OCI-M1 (cell line): ENCODE measurements around the gene MAN1A2.
A peak's percentile ranks its signal among the peaks of the same experiment; 100 is the strongest.

Source experiments
- DNase-seq: peaks from one replicate; lab custom pipeline; 2025; lab: John Stamatoyannopoulos, UW

MAN1A2 gene

DNA sequence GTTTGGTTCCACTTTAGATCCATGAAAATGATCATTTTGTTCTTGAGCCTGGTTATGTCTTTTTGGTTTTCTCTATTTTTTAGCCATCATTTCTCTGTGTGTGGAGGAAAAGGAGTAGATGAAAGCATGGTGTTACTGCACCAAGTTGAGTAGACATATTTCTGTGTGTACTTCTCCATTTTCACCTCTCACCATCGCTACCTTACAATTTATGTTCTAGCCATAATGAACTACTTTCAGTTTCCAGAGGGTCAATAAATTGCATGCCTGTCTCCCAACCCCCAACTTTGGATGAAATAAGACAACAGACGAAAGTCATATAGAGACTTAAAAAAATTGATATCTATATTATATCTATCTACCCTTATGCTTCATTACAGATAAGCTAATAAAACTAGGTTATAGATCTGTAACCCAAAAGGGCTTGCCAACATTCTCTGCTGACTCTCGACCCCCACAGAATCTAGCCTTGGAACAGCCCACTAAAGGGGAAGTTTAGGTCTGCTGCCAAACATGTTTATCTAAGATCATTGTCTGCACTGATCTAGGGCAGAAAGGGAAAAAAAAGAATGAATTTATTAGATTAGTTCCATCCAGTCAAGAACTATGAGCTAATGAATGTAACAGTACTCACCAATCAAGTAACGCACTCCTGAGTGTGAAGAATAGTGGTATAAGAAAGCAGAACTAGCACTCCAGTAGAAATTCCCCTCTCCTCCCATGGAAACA, 7.5 kb upstream of the MAN1A2 start:
- peak; percentile 91 for DNase-seq

DNA sequence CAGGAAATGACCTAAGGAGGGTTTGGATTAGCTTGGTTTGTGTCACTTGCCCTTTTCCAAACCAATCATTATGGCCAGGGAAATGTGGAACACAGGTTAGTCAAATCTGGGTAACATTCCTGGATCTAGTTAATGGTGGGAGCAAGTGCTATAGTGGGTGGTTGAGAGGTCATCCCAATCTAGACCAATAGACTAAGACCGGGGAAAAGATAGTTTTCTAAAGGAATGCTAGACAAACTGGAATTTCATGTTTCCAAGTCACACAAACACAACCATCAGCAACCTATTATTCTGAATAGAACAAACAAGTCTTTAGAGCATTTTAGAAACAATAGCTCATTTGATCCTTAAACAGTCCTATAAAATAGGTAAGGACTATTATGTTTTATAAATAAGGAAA, 4.3 kb upstream of the MAN1A2 start:
- no peak for DNase-seq

DNA sequence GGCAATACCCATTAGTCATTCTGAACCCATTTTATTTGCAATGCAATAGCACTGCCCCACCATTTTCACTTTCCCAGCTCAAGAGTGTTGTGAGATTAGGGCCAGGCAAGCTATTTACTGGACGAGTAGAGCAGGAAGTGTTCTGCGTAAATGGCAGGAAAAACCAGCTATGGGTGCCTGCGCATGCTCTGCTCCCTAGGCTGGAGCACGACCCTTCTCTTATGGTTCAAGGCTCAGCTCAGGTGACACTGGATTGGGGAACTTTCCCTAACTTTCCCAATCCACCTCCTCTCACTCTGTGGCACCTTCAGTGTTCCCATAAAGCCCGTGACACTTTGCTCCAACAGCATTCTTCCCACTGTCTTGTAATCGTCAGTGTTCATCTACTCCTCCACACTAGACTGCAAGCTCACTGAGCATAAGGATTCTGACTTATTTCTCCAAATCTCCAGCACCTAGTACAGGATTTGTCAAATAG, 3.6 kb upstream of the MAN1A2 start:
- DNase-seq = peak; percentile 29

DNA sequence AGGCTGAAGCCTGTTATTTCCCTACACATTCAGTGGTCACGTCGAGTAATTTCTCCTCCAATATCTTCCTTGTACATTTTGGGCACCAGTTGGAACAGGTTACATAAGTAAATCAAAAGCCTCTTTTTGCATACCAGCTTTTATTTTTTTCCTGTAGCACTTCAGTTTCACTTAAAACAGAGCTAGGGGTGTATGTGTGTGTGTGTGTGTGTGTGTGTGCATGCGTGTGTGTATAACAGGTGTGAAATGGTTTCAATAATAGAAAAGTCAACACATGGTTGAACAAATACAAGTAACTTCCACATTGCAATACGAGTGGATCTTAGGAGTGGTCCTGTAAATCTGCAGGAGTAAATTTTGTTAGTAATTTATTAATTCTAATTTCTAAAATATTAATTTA, 3.0 kb upstream of the MAN1A2 start:
- no peak for DNase-seq

DNA sequence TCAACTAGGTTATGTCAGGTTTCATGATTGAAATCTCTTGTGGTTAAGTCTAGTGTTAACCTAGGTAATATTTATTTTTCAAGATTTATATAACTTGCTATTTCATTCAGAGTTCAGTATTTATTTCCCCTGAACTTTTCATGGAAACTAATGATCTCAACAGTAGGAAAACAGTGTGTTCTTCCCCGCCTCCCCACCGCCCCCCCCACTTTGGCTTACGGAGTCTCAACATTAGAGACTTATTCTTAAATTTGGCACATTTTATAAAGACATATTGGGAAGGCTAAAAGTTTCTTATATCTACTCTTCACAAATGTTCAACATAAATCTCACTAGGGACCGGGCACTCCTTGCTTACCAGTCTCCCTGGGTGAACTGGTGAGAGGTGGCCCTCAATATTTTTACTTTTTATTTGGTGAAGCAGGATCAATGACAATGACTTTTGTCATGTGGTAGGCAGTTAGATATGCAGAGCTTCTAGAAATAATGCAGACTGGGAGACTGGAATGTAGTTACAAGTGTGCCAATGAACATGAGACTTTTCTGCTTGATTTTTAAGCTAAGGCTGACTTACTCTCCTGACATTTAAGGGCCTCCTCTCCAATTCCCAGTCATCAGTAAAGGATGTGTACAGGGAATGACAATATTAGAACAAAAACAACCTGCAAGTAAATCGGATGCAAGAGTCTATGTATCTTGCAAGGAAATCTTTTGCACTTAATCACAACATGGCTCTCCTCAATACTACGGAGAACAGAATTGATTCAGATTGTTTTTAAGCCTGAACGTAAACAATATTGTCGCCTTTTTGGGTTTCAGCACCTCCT, 1.7 kb upstream of the MAN1A2 start:
- DNase-seq = peak; percentile 41

DNA sequence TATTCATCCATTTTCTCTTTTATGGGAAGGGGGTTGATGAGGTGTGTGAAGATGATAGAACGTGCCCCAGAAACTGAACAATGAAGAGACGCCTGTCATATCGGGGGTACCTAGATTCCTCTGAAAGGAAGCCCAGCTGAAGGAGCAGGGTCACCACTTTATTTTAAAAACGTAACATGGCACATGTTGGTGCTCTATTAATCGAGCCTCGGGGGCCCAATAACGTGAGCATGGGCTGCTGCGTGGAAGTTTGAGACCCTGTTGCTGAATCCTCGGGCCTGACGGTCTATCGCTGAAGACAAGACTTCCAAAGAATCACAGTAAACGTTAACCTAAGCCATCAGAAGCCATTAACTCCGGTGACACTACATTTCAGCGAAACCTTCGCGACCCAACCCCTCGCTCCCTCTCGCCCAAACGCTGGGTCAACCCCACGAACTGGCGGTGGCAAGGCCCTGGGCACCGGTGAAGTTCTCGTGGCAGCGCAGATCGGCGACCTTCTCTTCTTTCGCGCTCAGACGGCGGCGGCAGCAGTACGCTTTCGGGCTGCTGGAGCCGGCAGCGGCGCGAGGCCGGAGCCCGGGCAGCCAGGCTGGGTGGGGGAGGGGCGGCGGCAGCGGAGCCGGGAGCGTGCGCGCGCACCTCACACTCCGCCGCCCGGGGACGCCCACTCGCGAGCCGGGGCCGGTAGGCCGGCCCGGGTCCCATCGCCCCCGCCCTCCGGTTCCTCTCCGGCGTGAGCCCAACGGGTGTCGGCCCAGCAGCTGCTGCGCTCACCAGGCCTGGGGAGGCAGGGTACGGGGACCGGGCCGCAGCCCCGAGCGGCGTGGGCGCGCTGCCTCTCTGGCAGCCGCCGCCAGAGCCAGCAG, 838 bp upstream of the MAN1A2 start:
- DNase-seq = peak; percentile 85

DNA sequence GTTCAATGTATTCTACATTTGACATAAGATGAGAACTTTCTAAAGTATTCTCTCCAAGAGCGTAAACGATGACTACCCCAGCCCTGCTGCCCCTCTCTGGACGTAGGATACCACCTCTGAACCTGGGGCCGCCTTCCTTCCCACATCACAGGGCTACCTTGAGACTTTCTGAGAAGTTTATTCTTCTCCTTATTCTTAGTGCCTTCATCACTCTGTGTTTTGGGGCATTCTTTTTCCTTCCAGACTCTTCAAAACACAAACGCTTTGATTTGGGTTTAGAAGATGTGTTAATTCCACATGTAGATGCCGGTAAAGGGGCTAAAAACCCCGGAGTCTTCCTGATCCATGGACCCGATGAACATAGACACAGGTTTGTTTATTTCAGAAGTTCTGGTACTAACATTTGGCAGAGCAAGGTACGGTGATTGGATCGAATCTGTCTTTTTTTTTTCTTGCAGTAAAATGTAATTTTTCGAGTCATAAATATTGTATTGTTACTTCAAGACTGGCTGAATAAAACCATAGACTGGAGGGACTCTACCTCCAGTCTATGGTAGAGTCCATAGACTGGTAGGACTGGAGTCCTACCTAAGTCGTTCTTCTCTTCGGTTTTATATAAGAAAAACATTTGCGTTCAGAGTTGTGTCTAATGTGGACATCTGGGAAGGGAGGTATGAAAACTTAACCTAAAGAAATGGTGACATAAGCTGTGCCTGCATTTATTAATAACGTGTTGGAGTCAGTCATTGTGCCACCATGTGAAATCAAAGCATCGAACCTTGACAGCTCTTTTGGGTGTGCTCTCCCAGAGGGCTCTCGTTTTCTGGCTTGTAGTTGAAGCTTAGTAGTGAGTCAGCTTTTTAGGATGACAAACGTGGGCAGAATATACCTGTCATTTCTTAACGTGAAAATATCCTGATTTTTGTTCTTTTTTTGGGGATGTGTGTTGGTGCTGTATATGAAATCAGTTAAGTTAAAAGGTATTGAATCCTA, 1.2 kb downstream of the MAN1A2 start:
- peak; percentile 47 for DNase-seq

DNA sequence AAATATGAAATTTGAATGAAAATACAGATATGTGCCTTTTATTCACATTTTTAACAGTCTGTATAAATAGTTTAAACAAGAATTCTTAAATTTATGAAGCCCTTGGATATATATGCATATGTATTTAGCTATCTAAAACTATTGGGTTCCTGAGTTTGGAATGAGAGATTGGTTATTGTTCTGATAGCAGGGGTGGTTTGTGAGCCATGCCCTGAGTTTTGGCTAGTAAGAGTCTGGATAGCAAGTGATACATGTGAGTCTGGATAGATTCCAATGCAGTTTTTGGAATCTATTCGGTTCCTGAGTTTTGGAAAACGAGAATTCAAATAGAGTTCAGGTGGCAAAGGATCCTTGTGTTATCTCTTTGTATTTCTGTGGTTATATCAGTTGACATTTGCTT, 2.8 kb downstream of the MAN1A2 start:
- peak; percentile 24 for DNase-seq

DNA sequence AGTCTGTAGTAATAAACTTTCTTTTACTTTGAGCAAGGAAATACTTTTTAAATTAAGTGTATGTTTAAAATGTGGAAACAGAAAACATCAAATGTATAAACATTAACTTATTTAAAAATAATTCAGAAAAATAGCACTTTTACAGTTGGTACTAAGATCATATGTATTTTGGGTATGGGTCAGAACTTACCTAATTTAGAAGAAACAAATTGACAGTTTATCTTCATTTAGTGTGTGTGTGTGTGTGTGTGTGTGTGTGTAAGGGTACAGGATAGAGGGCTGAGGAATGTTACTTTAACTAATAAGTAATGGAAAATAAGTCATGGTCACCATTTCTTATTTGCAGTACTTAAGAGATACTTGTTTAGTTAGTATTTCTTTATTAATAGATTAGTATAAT, 3.3 kb downstream of the MAN1A2 start:
- DNase-seq = no peak

DNA sequence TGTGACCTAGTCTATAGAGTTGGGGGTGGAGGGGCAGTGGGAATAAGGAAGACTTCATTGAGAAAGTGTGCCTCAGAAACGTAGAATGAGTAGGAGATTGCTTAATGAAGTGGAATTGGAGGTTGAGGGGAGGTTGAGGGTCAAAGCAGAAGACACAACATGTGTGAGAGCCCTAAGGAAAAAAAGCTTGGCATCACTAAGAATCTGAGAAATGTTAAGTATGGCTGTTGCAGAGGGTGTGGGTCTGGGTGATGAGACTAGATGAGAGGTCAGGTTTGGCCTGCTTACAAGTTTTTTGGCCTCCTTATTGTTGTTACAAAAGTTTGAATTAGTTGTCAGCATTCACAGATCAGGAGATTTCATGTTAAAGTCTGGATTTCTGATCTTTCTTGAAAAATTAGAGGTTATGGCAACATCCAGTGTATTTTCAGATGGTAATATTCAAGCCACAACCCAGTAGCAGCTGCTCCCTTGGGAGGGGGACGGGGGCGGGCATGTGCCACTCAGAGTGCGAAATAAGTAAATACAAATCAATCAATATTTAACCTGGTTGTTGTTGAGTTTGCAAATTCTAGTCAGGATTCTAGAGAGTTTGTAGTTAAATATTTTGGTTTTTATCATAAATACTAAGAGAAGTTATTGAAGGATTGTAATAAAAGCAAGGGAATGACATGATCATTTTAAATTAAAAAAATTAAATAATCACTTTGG, 4.3 kb downstream of the MAN1A2 start:
- no peak for DNase-seq

DNA sequence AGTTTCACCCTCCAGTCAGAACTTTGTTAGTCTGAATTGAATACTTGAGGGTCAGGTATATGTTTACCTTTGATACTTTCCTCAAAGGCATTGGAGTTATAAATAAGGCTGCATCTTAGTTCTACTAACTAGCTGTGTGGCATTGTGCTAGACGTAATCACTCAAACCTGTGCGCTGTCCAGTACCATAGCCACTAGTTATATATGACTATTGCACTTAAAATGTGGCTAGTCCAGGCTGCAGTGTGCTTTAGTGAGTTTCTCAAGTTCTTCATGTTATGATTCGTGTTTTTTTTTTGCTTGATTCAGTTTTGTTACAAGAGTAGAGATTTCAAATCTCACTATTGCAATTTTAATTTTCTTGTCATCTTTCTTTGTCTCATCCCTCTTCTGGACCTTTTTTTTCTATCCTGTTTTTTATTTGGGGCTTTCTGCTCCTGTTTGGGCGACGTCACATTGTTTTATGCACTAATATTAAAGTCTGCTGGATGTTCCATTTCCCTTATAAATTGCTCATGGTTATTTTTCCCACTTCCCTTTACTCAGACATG, 5.7 kb downstream of the MAN1A2 start:
- no peak for DNase-seq

DNA sequence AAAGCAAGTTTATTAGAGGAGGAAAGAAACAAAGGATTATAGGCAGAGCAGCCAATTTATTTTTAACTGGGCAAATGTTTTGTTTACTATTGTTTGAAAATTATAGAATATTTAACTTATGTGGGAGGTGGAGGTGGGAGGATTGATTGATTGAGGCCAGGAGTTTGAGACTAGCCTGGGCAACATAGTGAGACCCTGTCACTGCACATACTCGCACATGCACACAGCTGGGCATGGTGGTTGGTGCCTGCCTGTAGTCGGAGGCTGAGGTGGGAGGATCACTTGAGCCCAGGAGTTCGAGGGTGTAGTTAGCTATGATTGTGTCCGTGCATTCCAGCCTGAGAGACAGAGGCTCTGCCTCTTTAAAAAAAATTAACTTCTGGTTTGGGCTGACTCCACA, 6.7 kb downstream of the MAN1A2 start:
- no peak for DNase-seq

DNA sequence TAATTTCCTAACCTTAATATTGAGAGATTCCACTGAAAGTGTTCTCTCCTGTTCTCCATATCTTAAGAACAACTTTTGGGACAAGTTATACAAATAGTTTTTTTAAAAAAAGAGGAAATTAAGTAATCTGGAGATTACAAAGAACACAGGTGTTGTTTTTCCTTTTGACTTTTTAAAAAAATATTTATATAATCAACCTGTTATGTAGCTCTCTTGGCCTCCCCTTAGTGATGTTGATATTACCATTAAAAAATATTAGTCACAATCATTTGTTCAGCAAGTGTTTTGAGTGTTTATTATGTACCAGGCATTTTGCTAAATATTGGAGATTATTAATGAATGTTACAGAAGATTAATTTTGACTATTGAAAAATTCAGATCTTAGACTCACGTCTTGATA, 8.1 kb downstream of the MAN1A2 start:
- DNase-seq = no peak

DNA sequence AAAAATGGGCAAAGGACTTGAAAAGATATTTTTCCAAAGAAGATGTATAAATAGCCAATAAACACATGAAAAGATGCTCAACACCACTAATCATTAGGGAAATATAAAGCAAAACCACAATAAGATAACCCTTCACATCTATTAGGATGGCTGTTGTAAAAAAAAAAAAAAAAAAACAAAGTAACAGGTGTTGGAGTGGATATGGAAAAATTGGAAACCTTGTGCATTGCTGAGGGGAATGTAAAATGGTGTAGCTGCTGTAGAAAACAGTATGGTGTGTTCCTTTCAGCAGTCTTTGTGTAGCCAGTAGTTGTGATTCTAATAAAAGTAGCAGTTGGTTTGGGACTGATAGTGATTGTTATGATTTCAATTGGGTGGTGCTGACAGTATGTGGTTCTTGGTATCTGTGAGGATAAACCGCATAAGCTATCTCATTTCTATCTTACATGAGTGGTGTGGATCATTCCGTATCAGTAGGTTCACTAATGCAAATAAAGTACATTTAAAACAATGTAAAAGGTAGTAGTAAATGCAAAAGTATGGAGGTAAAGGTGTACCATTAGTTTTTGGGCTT, 19.9 kb downstream of the MAN1A2 start:
- DNase-seq = no peak

DNA sequence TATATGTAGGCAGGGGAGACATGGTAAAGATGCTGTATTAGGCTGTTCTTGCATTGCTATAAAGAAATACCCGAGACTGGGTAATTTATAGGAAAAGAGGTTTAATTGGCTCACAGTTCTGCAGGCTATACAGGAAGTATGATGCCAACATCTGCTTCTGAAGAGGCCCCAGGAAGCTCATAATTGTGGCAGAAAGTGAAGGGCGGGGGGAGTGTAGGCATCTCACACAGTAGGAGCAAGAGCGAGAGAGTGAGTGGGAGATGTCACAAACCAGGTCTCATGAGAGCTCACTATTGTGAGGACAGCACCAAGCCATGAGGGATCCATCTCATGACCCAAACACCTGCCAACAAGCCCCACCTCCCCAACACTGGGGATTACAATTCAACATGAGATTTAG, 21.1 kb downstream of the MAN1A2 start:
- DNase-seq = no peak

DNA sequence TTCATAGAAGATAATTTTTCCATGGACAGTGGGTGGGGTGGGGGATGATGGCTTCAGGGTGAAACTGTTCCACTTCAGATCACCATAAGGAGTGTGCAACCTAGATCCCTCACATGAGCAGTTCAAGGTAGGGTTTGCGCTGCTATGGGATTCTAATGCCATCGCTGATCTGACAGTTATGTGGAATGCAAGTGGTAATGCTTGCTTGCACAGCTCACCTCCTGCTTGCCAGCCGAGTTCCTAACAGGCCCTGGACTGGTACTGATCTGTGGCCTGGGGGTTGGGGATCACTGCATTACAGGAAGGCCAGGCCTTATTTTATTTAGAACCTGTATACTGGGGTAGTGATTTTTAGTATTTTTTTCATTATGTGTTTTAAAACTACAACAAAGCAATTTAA, 22.0 kb downstream of the MAN1A2 start:
- DNase-seq = no peak

DNA sequence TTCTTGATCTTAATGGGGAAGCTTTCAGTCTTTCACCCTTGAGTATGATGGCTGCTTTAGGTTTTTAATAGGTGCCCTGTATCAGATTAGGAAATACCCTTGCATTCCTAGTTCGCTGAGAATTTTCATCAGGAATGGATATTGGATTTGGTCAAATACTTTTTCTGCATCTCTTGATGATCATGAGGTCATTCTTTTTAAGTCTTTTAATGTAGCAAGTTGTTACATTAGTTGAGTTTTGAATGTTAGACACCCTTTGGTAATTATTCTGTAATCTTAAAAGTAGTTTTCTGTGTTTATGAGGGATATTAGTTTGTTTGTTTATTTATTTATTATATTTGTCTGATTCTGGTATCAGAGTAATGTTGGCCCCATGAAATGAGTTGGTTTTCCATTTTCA, 22.5 kb downstream of the MAN1A2 start:
- DNase-seq = no peak

DNA sequence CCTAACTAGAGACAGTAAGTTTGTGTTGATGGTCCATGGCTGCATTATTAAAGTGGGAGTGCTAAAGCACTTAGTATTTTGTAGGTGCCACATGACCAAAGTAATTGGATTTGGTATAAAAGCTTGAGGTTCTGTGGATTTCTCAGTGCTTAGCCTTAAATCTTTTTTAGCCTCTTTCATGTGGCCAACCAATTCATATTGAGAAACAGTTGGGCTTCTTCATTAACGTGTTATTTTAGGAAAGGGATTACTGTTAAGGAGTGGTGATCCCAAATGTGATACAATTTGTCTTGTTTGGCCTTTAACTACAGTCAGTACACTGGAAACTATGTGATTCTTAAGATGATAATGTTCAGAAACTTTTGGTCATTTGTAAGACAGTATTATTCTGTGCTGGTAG, 25.5 kb downstream of the MAN1A2 start:
- DNase-seq = no peak

DNA sequence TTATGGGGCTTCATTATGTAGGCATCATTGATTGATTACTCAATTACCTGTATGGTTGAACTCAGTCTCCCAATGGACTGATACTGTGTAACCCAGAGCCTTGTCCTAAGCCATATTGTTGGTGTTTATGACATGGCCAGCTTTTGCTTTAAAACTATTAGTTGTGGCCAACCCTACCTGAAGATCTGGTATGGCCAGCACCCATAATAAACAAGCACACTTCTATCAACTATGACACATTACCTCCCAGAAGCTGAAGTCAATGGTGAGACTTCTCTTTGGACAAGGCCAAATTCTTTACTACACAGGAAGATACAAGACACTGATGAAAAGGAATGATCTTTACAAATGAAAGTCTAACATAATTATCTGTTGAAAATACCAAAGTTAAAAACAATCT, 28.8 kb downstream of the MAN1A2 start:
- no peak for DNase-seq

DNA sequence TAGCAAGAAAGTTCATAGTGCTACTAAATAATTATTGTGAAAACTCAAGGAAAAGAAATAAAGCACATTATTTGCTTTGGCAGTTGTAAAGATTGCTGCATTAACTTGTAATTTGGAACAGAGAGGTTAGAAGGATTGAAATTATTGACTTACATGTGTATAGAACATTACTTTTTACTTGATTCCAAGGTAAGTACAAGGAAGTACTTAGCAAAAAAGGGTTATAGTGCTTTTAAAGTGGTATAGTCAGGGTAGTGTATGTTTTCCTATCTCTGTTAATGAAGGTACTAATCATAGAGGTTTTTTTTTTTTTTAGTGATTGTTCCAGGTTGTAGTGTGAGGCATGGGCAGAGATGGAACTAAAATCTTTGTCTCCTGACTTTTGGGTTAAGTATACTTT, 29.4 kb downstream of the MAN1A2 start:
- DNase-seq = no peak
